Body of pancreas (tissue), 4 donors: Measurements from ENCODE around the gene TPRX1. TPM values are rescaled to one million over a fixed set of nuclear protein-coding genes. Genes with fewer than 3 reads are reported as not detected.
"Not testable (repeated sequence)": the region's sequence is repeated elsewhere in the genome, so short reads cannot be mapped to it uniquely, and the experiment has no call there.

Source experiments
- ATAC-seq: fragments of 150-250 bp; one replicate; pipeline ENCODE4 v1.9.1; 2016
- DNase-seq, 4 donors: peaks; one replicate each; pipeline ENCODE4 v3.0.0-alpha.2; 2019
- H3K27ac ChIP-seq, 4 donors: fragments of 200-600 bp; sonication (generic); 1 replicate in 3 of 4; 2 replicates in 1 of 4; pipeline versions ENCODE4 v1.5.1 to v1.6.1; 2016 to 2019; ENCODE audit warnings: mild to moderate bottlenecking in 1 of 4, mixed read lengths in 1 of 4, moderate library complexity in 1 of 4
- H3K27me3 ChIP-seq, 2 donors: fragments of 200-600 bp; sonication (generic); one replicate each; pipeline ENCODE4 v1.6.0; 2016; ENCODE audit warnings: mild to moderate bottlenecking in 1 of 2
- H3K36me3 ChIP-seq, 2 donors: fragments of 200-600 bp; sonication (generic); replicated peaks in 1 of 2; 2 replicates each; pipeline ENCODE4 v1.5.1; 2016; ENCODE audit warnings: low read depth in 2 of 2; ENCODE audit not compliant: insufficient read depth in 1 of 2
- H3K4me1 ChIP-seq: fragments of 200-600 bp; sonication (generic); one replicate; pipeline ENCODE4 v1.6.0; 2016
- H3K4me3 ChIP-seq, 2 donors: fragments of 200-600 bp; sonication (generic); 1 replicate in 1 of 2; 2 replicates in 1 of 2; pipeline ENCODE4 v1.5.1; 2016 to 2019
- H3K9me3 ChIP-seq, 3 donors: fragments of 200-600 bp; sonication (generic); 1 replicate in 2 of 3; 2 replicates in 1 of 3; pipeline ENCODE4 v1.5.1; 2016
- CTCF ChIP-seq, 7 experiments: fragments of 450-650 bp in 4 of 7; fragments of 200-600 bp in 3 of 7; sonication (generic) in 3 of 7; IDR thresholded peaks; one replicate each; pipeline ENCODE4 v1.5.1; 2016 to 2019; ENCODE audit warnings: antibody characterized with exemption in 7 of 7
- POLR2A ChIP-seq, 3 donors: fragments of 450-650 bp; IDR thresholded peaks; one replicate each; pipeline ENCODE4 v1.6.1; 2016; ENCODE audit warnings: antibody characterized with exemption in 3 of 3, mild to moderate bottlenecking in 2 of 3
- WGBS, 2 donors: methylation state at CpG; one replicate each; pipeline ENCODE4 v1.1.5; 2017; 5-methylcytosine and 5-hydroxymethylcytosine counted together
- intact Hi-C: fragments of 100-400 bp; cut with DNase I; formaldehyde crosslinking; loops from one replicate; pipeline ENCODE4 v1.15.1; 2023
- total RNA-seq, 2 donors: library from RNA; depleted of rRNA; stranded (reverse); fragments of >200 nt; gene quantifications; one replicate each; pipeline ENCODE4 v1.1.0, GENCODE V29; 2016

The TPRX1 gene
- total RNA-seq, 2 donors from 2014 or later = not detected

- WGBS, 2 donors = 23 to 28% methylated on average over 13 to 19 of the region's 19 CpGs
- peak; percentile 63 to 76 (median 67) for DNase-seq
- H3K27ac ChIP-seq = no peak overlapping the region
- peak; percentile 63 for ATAC-seq
- no peaks in the 10 kb centered on the region for H3K36me3 ChIP-seq
- H3K27me3 ChIP-seq = no peaks in the 10 kb centered on the region
- peaks cover 8% of the 10 kb centered on the region for H3K4me1 ChIP-seq
- TF ChIP-seq POLR2A (IDR thresholded peaks at IDR 0.05) = no peak
- peak; percentile 47 to 75 (median 64) for TF ChIP-seq CTCF (IDR thresholded peaks at IDR 0.05)
- H3K4me3 ChIP-seq = no peak overlapping the region
- no peaks in the 10 kb centered on the region for H3K9me3 ChIP-seq
- intact Hi-C loops = no loop called here
Observed at GRCh38 chr19:47765523-47766358, 38.6 kb downstream of the TPRX1 start.

GRCh38 chr19:47764705-47765104 is 39.6 kb downstream of the TPRX1 start:
- H3K36me3 ChIP-seq, H3K27ac ChIP-seq, DNase-seq, H3K4me3 ChIP-seq, H3K9me3 ChIP-seq, H3K27me3 ChIP-seq, ATAC-seq, H3K4me1 ChIP-seq, intact Hi-C loops: not testable (repeated sequence)
- WGBS, 2 donors = 84 to 88% methylated on average over 2 to 3 of the region's 3 CpGs

GRCh38 chr19:47762615-47763308 is 41.6 kb downstream of the TPRX1 start:
- DNase-seq (no peak), ATAC-seq (no peak)
- intact Hi-C loops = no loop called here
- Histone ChIP-seq H3K27me3 (no peaks in the 10 kb centered on the region), H3K4me3 (no peak overlapping the region), H3K9me3 (no peaks in the 10 kb centered on the region), H3K27ac (no peak overlapping the region), H3K4me1 (peaks cover 3% of the 10 kb centered on the region), H3K36me3 (peaks cover 0 to 4% of the 10 kb centered on the region in 2 donors)
- TF ChIP-seq POLR2A (IDR thresholded peaks at IDR 0.05) = no peak
- TF ChIP-seq CTCF (IDR thresholded peaks at IDR 0.05) = no peak
- WGBS, 2 donors = 68 to 70% methylated on average over 15 to 18 of the region's 18 CpGs

GRCh38 chr19:47762151-47762550 is 42.2 kb downstream of the TPRX1 start:
- no peaks in the 10 kb centered on the region for H3K9me3 ChIP-seq
- no peak overlapping the region for H3K27ac ChIP-seq
- ATAC-seq (no peak), DNase-seq (no peak)
- peaks cover 0 to 7% of the 10 kb centered on the region in 2 donors for H3K36me3 ChIP-seq
- TF ChIP-seq POLR2A (IDR thresholded peaks at IDR 0.05) = no peak
- no peak for TF ChIP-seq CTCF (IDR thresholded peaks at IDR 0.05)
- 69 to 82% methylated on average over 3 of the region's 3 CpGs for WGBS, 2 donors
- H3K4me1 ChIP-seq = peaks cover 9% of the 10 kb centered on the region
- H3K27me3 ChIP-seq = no peaks in the 10 kb centered on the region
- no peak overlapping the region for H3K4me3 ChIP-seq
- intact Hi-C loops = no loop called here

GRCh38 chr19:47761566-47761965 is 42.8 kb downstream of the TPRX1 start:
- no peaks in the 10 kb centered on the region for H3K27me3 ChIP-seq
- H3K4me3 ChIP-seq = no peak overlapping the region
- H3K4me1 ChIP-seq = peaks cover 15% of the 10 kb centered on the region
- peaks cover under 1 to 12% of the 10 kb centered on the region in 2 donors for H3K36me3 ChIP-seq
- H3K9me3 ChIP-seq = no peaks in the 10 kb centered on the region
- no peak overlapping the region for H3K27ac ChIP-seq
- 79 to 83% methylated on average over 5 of the region's 5 CpGs for WGBS, 2 donors
- DNase-seq (no peak), ATAC-seq (no peak)
- no peak for TF ChIP-seq POLR2A (IDR thresholded peaks at IDR 0.05)
- TF ChIP-seq CTCF (IDR thresholded peaks at IDR 0.05) = no peak
- intact Hi-C loops = no loop called here
